ENCODE data around the gene KRTAP10-2.

KRTAP10-2 gene

DNA sequence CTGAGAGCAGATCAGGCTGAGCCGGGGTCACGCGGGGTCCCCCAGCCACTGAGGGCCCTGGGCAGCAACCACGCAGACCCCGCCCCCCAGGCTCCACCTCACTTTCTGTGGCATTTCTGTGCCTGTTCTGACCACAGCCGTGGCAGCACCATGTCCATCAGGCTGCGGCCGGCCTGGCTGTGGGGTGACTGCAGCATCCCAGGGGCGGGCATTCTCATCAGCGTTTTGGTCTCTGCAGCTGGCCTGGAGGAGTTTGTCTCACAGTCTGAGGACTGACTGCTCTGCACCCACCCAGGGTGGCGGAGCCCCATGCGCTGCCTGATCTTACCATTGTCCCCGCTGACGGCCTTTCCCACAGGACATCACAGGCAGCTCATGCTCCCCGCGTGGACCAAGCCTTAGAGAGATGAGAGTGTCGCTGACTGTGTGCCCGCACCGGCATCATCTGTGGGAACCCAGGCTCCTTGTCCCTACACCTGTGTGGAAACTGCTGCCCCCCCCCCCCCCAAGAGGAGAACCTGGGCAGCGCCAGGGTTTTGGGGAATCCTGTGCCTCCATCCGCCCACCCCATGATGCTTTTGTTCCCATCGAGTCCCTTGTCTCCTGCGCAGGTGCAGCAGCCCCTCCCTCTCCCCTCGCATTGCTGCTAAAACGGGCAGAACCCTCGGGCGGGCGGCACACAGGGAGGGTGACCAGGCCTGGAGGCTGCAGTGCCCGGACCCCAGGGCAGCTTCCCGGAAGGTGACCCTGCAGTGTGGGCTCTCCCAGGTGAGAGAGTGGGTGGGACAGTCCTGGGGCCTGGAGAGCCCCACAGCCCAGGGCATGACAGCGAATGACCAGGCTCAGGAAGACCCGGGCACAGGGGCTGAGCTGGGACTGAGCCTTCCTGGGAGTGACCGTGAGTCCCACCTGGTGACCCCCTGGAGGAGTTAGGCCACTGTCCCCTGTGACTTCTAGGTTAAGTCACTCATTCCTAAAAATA, 13.1 kb downstream of the KRTAP10-2 start:
- no peak for DNase-seq

GRCh38 chr21:44535963-44536362, 15.3 kb downstream of the KRTAP10-2 start:
- peak; percentile 13 for DNase-seq

GRCh38 chr21:44534688-44535087, 16.6 kb downstream of the KRTAP10-2 start:
- DNase-seq: peak; percentile 9

DNA sequence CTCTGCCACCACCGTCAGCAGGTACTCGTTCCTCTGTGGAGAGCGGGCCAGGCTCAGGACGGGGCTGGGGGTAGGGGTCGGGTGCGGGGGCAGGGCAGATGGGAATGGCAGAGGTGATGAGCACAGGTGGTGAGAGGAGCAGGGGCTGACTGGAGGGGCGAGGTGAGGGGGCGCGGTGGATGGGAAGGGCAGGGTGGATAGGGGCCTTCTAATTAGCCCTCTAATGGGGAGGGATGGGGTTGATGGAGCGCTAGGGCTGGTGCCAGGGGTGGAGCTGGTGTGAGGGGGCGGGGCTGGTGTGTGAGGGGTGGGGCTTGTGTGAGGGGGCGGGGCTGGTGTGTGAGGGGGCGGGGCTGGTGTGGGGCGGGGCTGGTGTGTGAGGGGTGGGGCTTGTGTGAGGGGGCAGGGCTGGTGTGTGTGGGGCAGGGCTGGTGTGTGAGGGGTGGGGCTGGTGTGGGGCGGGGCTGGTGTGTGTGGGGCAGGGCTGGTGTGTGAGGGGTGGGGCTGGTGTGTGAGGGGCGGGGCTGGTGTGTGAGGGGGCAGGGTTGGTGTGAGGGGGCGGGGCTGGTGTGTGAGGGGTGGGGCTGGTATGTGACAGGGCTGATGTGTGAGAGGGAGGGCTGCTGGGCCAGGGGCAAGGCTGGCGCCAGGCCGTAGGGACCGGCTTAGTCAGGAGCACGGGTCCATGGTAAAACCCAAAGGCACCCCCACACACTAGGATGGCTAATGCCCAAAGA, 17.2 kb downstream of the KRTAP10-2 start:
- DNase-seq: peak; percentile 12

DNA sequence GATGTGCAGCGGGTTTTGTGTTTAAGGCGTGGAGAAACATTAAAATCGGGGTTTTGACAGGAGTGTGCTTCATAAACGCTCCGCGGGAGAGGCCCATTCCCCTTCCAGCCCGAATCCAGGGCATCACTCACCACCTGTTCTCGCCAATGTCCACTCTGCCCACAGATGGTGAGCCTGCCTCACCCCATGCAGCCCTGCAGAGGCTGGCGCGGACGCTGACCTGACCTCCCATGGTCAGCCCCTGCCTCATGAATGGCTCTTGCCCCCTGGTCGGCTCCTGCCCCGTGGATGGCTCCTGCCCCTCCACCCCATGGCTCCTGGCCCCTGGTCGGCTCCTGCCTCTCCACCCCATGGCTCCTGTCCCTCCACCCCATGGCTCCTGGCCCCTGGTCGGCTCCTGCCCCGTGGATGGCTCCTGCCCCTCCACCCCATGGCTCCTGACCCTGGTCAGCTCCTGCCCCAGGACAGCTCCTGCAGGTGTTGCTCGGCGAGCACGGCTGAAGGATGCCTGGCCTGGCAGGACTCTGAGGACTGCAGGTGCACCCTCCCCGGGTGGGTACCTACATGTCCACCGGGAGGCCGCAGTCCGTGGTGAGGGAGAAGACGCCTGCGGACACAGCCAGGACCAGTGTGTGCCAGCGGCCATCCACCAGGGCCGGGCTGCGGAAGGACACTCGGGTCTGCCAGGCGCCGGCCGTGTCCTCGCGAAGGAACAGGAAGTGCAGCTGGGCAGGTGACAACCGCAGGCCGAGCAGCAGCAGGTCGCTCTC, 18.0 kb downstream of the KRTAP10-2 start:
- peak; percentile 12 for DNase-seq

DNA sequence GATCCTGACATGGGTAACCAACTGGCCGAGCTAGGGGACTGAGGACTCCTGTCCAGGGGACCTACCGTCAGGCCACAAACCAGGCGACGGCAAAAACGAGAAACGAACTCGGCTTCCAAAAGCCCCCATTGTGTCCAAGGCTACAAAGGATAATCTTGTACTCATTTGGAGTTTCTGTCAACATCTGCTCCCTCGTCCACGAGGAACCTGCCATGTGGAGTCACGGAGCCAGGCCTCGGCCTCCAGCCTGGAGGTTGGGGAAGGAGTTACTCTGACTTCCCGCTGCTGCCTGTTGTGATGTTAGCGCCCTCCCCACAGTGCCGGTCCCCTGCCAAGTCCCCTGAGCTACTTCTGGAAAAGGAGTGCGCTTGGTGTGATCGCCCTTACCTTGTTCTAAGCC, 18.6 kb downstream of the KRTAP10-2 start:
- peak; percentile 9 for DNase-seq

DNA sequence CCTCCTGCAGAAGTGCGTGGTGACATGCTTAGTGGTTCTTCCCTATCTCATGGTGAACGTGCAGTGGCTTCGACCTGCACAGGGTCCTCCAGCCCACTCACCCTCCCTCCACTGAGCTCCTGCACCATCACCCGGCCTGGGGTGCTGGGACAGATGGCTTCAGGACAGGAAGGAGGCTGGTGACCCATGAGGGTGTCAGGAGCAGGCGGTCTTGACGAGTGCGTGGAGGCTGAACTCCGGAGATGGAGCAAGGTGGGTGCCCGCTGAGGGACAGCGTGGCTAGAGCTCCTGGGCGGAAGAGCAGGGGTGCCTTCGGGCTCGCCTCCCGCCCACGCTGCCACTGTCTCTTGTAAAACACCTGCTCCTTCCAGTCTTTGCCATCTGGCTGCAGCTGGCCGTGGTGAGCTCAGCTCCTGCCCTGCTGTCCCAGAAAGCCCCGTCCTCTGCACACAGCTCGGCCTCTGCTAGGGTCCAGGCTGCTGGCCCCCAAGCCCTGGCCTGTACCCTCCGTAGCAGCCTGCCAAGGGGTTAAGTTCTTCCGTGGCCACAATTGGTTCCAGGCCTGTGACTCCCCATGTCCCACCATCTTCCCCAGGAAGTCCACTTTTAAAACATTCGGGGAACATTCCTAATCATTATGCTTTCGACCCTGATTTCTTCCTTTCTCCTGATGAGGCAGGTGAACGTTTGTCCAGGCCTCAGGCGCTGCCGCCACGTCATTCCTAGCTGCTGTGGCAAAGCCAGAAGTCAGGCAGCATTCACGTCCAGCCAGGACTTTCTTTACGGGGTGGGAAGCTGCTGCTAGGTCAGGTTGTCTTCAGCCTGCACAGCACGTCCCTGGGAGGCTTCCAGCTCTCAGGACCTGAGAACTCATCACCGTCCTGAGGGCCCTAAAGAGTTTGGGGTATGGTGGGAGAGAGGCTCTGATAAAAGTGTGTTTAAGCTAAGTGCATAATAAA, 19.4 kb downstream of the KRTAP10-2 start:
- DNase-seq: peak; percentile 24

DNA sequence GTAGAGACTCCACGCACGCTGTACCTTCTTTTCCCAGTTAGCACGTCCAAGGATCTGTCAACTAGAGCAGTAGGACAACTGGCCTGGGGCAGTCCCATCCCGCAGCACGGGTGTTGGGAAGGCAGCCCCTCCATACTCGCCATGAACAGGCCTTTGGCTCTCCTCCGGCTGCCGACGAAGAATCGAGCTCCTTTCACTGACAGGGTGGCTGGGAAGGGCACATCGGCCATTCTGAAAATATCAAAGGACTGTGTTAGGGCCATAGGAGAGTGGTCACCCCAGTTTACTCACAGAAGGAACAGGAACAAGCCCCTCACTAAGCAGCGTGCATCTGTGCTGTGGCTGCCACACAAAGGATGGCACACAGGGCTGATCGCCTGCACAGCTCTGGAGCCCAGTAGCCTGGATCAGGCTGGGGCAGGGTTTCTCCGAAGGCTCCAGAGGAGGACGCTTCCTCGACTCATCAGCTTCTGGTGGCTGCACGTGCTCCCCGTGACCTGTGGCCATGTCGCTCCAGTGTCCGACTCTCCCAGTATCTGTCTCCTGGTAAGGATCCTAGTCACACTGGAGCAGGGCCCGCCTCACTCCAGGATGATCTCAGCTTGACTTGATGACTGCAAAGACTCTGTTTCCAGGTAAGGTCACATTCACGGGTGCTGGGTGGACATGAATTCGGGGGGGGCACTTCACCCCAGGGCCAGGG, 20.3 kb downstream of the KRTAP10-2 start:
- DNase-seq: peak; percentile 11

GRCh38 chr21:44530221-44530902, 20.9 kb downstream of the KRTAP10-2 start:
- DNase-seq: peak; percentile 4

DNA sequence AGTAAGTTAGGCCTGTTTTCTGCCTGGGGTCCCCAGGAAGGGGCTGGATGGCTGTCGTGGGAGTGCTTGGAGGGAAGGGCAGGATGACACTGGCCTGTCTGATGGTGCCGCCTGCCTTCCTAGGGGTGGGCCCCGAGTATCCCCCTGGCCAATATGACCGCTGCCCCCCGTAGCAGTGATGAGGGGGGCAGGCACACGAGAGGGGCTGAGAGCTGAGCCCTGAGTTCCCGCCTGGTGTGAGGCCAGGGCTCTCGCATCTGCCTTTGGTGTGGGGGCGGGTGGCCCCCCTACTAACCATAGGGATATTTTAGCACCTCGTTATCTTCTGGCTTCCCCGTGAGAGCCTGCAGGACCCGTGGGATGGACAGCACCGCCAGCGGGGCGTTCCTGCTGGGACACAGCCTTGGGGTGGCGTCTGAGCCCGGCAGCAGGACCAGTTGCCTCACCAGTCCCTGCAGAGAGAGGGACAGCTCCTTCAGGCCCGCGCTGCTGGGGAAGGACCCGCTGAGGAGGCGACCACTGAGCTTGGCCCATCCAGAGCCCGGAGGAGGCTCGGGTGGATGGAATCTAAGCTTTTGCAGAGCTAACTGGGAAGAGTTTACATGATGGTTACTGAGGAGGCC, 21.7 kb downstream of the KRTAP10-2 start:
- no peak for DNase-seq

GRCh38 chr21:44529011-44529421, 22.3 kb downstream of the KRTAP10-2 start:
- DNase-seq: peak; percentile 4

GRCh38 chr21:44528634-44528995, 22.7 kb downstream of the KRTAP10-2 start:
- peak; percentile 10 for DNase-seq

DNA sequence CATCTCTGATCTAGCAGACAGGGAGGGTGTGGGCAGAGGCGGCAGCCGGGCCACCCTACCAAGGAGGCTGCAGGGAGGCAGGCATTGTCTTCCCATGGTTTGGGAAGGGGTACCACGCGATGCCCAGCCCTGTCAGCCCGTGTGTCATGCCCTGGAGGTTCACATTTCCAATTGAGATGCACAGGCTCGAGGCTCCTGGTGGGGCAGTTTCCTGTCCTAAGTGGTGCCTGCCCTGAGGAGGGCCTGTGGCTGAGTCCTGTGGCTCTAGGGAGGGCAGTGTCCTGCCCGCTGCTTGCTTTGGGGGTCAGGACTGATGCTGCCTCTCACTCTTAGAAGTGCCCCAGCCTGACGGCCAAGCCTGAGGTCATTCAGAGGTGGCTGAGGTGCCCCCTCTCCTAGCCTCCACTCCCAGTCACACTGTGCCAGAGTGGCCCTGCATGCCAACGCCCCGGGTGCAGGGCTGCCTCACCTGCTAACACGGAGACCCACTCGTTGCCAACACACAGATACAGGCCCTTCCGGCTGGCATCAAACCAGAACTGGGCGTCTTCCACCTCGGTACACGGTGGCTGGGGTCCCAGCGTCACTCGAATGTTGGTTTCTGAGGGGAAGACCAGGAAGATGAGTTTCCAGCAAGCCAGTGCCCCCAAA, 23.2 kb downstream of the KRTAP10-2 start:
- DNase-seq: peak; percentile 4

- peak; percentile 5 for DNase-seq
These were observed 23.9 kb downstream of the KRTAP10-2 start for GRCh38 chr21:44527156-44527982.

DNA sequence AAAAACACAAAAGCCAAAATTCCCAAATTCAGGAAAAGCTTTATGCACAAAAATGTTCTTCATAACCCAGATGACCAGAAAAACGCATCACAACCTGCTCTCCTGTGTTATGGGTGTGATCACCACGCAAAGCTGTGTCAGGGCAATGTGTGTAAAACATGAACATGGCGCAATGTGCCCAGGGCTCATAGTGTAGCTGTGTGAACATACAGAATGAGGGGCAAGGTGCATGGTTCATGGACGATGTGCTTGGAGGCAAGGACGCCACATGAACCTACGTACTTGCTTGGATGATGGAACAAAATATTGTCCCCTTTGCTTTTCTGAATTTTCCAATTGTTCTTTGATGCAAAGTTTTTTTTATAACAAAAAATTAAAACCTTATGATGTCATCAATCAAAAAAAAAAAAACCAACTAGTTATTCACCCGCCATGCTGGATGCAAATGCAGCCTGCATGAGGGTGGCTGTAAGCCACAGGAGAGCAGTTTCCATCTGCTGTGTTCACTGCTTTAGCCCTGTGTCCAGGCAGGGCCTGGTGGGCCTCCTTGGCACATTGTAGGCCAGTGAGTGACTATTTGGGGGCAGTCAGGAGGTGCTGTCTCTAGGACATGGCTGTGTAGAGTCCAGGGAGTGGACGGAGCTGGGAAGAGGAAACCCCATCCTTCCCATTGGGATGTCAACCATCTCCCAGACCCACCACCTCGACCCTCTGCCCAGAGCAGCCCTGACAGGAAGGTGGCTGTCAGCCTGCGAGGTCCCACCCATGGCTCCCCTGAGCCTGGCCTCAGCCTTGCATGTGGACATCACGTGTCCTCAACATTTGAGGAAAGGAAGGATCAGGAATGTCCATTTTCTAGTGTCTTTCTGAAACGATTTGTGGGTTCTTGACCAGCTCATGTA, 25.0 kb downstream of the KRTAP10-2 start:
- peak; percentile 5 for DNase-seq

DNA sequence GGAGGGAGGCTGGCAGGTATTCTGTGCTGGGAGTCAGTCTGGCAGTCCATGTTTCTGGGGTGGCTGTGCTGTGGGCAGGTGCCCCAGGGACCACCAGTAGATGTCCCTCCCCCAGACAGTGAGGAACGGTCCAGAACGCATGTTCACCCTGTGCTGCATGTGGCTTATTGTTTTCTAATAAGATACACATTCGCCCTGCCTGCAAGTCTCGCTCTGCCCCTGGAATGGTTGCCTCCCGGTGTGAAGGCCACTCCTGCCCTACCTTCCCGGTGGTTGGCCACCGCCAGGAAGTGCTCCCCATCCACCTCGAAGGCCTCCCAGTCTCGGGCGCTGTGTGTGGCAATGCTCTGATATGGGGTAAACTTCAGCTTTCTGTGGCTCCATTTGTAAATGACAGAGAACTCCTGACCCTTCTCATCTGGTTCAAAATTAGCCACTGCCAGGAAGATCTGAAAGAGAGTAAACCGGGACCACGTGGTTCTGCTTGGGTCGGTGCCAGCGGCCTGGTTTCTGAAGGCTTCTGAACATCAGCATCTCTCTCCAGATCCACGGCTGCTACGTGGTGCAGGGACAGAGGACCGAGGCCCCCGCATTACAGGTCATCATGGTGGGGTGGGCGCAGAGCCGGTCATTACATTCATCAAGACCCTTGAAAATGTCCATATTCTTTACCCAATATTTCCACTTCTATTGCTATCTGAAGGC, 25.8 kb downstream of the KRTAP10-2 start:
- DNase-seq: peak; percentile 8
